B cell (primary cell): ENCODE results near the gene TRPM1. TPM values are rescaled to one million over a fixed set of nuclear protein-coding genes. Genes with fewer than 3 reads are reported as not detected.

Experiments used
- ATAC-seq: fragments of 200-7000 bp; cut with Tn5 transposase; one replicate; pipeline ENCODE4 v1.10.0; 2021; ENCODE audit warnings: low read depth, mild to moderate bottlenecking, moderate number of reproducible peaks, moderate library complexity
- CTCF ChIA-PET: fragments of 350-600 bp; sonication (Branson Sonifier 250); formaldehyde crosslinking; loops from one replicate; lab custom pipeline; 2021; ENCODE audit warnings: antibody characterized with exemption, inconsistent platforms; lab: Charles Lee
- POLR2A ChIA-PET: fragments of 350-600 bp; sonication (Branson Sonifier 250); formaldehyde crosslinking; loops from one replicate; lab custom pipeline; 2021; ENCODE audit warnings: antibody characterized with exemption; lab: Charles Lee
- DNase-seq: peaks from one replicate; pipeline ENCODE4 v3.0.0; 2013
- H2AFZ ChIP-seq: 2 replicates; pipeline ENCODE4 v1.6.1; 2012; ENCODE audit warnings: mild to moderate bottlenecking, low read depth, low read length; ENCODE audit not compliant: insufficient read depth, poor library complexity, severe bottlenecking
- H3K27ac ChIP-seq, 2 donors: 1 replicate in 1 of 2; 2 replicates in 1 of 2; pipeline ENCODE4 v1.5.1; 2012 to 2013; ENCODE audit warnings: low read length in 2 of 2, mild to moderate bottlenecking in 2 of 2, moderate library complexity in 1 of 2
- H3K27me3 ChIP-seq, 4 experiments: fragments of 200-600 bp in 1 of 4; sonication (generic) in 1 of 4; replicated peaks in 1 of 4; 1 replicate in 2 of 4; 2 replicates in 2 of 4; pipeline versions ENCODE4 v1.6.1 to v1.7.0; 2013 to 2016; ENCODE audit warnings: low read length in 3 of 4, mild to moderate bottlenecking in 2 of 4, mixed read lengths in 1 of 4, moderate library complexity in 1 of 4; ENCODE audit not compliant: insufficient read depth in 4 of 4, control insufficient read depth in 3 of 4; ENCODE audit errors: control extremely low read depth in 1 of 4
- H3K36me3 ChIP-seq, 2 experiments: replicated peaks in 1 of 2; 1 replicate in 1 of 2; 2 replicates in 1 of 2; pipeline versions ENCODE4 v1.6.1 to v1.7.1; 2013; ENCODE audit warnings: low read length in 1 of 2; ENCODE audit not compliant: insufficient read depth in 2 of 2, control insufficient read depth in 1 of 2; ENCODE audit errors: control extremely low read depth in 1 of 2, extremely low read depth in 1 of 2
- H3K4me1 ChIP-seq, 2 donors: fragments of 200-600 bp in 1 of 2; sonication (generic) in 1 of 2; 1 replicate in 1 of 2; 2 replicates in 1 of 2; pipeline versions ENCODE4 v1.5.1 to v1.6.1; 2013 to 2017; ENCODE audit warnings: low read length in 2 of 2; ENCODE audit not compliant: control insufficient read depth in 2 of 2, insufficient read depth in 2 of 2
- H3K4me2 ChIP-seq: replicated peaks from 2 replicates; pipeline ENCODE3; 2012; ENCODE audit warnings: mild to moderate bottlenecking, low read depth, low read length; ENCODE audit not compliant: poor library complexity, severe bottlenecking
- H3K4me3 ChIP-seq, 5 experiments: fragments of 200-600 bp in 1 of 5; sonication (generic) in 1 of 5; 1 replicate in 3 of 5; 2 replicates in 2 of 5; pipeline versions ENCODE4 v1.5.1 to v1.7.0; 2011 to 2016; ENCODE audit warnings: low read length in 4 of 5, mild to moderate bottlenecking in 4 of 5, low read depth in 2 of 5, control low read depth in 1 of 5, moderate library complexity in 1 of 5; ENCODE audit not compliant: insufficient read depth in 1 of 5; ENCODE audit errors: control extremely low read depth in 1 of 5, extremely low read depth in 1 of 5
- H3K79me2 ChIP-seq: fragments of 200-600 bp; sonication (generic); one replicate; pipeline ENCODE4 v1.6.0; 2016; ENCODE audit warnings: low read length; ENCODE audit not compliant: control insufficient read depth, insufficient read depth
- H3K9ac ChIP-seq: fragments of 200-600 bp; sonication (generic); 2 replicates; pipeline ENCODE4 v1.6.1; 2017; ENCODE audit warnings: mild to moderate bottlenecking, low read length, moderate library complexity
- H3K9me3 ChIP-seq, 3 donors: one replicate each; pipeline versions ENCODE4 v1.6.1 to v1.7.1; 2013; ENCODE audit warnings: low read length in 2 of 3; ENCODE audit not compliant: control insufficient read depth in 2 of 3, insufficient read depth in 1 of 3; ENCODE audit errors: control extremely low read depth in 1 of 3
- H4K20me1 ChIP-seq: 2 replicates; pipeline ENCODE4 v1.6.0; 2012; ENCODE audit warnings: mild to moderate bottlenecking, low read length; ENCODE audit not compliant: insufficient read depth, control insufficient read depth, poor library complexity, severe bottlenecking
- H3K27ac Mint-ChIP-seq: one replicate; pipeline ENCODE4 v1.8.0; 2021; ENCODE audit warnings: mixed read lengths
- H3K27me3 Mint-ChIP-seq: one replicate; pipeline ENCODE4 v1.8.0; 2021; ENCODE audit warnings: mixed read lengths
- H3K4me1 Mint-ChIP-seq: one replicate; pipeline ENCODE4 v1.8.0; 2021; ENCODE audit warnings: mixed read lengths
- H3K4me3 Mint-ChIP-seq: one replicate; pipeline ENCODE4 v1.8.0; 2021; ENCODE audit warnings: mixed read lengths
- H3K9me3 Mint-ChIP-seq: one replicate; pipeline ENCODE4 v1.8.0; 2022; ENCODE audit warnings: mixed read lengths; ENCODE audit not compliant: insufficient read depth
- CTCF ChIP-seq: fragments of 200-600 bp; IDR thresholded peaks from one replicate; pipeline ENCODE4 v1.8.0; 2022; ENCODE audit warnings: antibody characterized with exemption, mild to moderate bottlenecking
- EZH2 ChIP-seq: IDR thresholded peaks from 2 replicates; pipeline ENCODE4 v1.6.1; 2012; ENCODE audit warnings: borderline replicate concordance, low read depth, mild to moderate bottlenecking, moderate library complexity, low read length; ENCODE audit not compliant: insufficient read depth, poor library complexity, severe bottlenecking
- WGBS: methylation state at CpG from one replicate; pipeline ENCODE4 v1.1.5; 2013; ENCODE audit warnings: missing lambda C conversion rate; ENCODE audit not compliant: insufficient coverage; 5-methylcytosine and 5-hydroxymethylcytosine counted together
- intact Hi-C: fragments of 100-400 bp; cut with micrococcal nuclease; formaldehyde crosslinking; loops from one replicate; pipeline ENCODE4 v1.10.0; 2022
- polyA plus RNA-seq: library from polyadenylated mRNA; depleted of rRNA; stranded (reverse); fragments of >200 nt; gene quantifications from 2 replicates; pipeline ENCODE4 v1.2.3, GENCODE V29; 2012
- total RNA-seq, 2 donors: library from RNA; stranded (reverse); fragments of 120-200 nt in 1 of 2; gene quantifications; 1 replicate in 1 of 2; 2 replicates in 1 of 2; pipeline versions ENCODE4 v1.2.3 to v1.2.4, GENCODE V29; 2013 to 2022

TRPM1 gene
- total and polyA plus RNA-seq, 2 donors (not counting 1 experiment from before 2014, with no cell fraction given) = 0.07 TPM; not detected in 1

GRCh38 chr15:31098491-31098917 lies 3.0 kb downstream of the TRPM1 start:
- Mint-ChIP-seq H3K4me3 (peak overlapping the region; percentile 9), H3K27me3 (no peaks in the 10 kb centered on the region), H3K9me3 (no peaks in the 10 kb centered on the region), H3K4me1 (peaks cover 35% of the 10 kb centered on the region), H3K27ac (peak overlapping the region; percentile 50)
- no peak overlapping the region for H3K9ac ChIP-seq
- POLR2A ChIA-PET = no interaction called here
- H3K27ac ChIP-seq = no peak overlapping the region
- H3K27me3 ChIP-seq = no peaks in the 10 kb centered on the region
- TF ChIP-seq EZH2 (no peak), CTCF (no peak)
- WGBS = 83% methylated on average over 1 of the region's 6 CpGs
- no peak overlapping the region for H2AFZ ChIP-seq
- no peaks in the 10 kb centered on the region for H3K79me2 ChIP-seq
- no peaks in the 10 kb centered on the region for H3K36me3 ChIP-seq
- DNase-seq = no peak
- ATAC-seq = no peak
- H3K4me1 ChIP-seq = peaks cover 16 to 28% of the 10 kb centered on the region in 2 donors
- no peaks in the 10 kb centered on the region for H3K9me3 ChIP-seq
- CTCF ChIA-PET = interaction anchor here (1.5 kb wide), 1 partner anchor 85 kb away, joined by 3 read pairs; no protein-coding TSS in a partner anchor
- no peak overlapping the region for H3K4me2 ChIP-seq
- H4K20me1 ChIP-seq = no peaks in the 10 kb centered on the region
- no peak overlapping the region for H3K4me3 ChIP-seq
- intact Hi-C loops = no loop called here

GRCh38 chr15:31096563-31096962 lies 5.0 kb downstream of the TRPM1 start:
- H3K36me3 ChIP-seq = no peaks in the 10 kb centered on the region
- H3K27me3 Mint-ChIP-seq = no peaks in the 10 kb centered on the region
- H3K79me2 ChIP-seq = no peaks in the 10 kb centered on the region
- intact Hi-C loops = no loop called here
- no peak for ATAC-seq
- no peak overlapping the region for H3K4me3 ChIP-seq
- H3K4me3 Mint-ChIP-seq = no peak overlapping the region
- peaks cover 36% of the 10 kb centered on the region for H3K4me1 Mint-ChIP-seq
- peaks cover 2% of the 10 kb centered on the region for H3K9me3 Mint-ChIP-seq
- H4K20me1 ChIP-seq = no peaks in the 10 kb centered on the region
- CTCF ChIA-PET = interaction anchor here (1.5 to 1.6 kb wide), 2 partner anchors 32 to 123 kb away, joined by 3 to 5 read pairs; no protein-coding TSS in a partner anchor
- H3K4me2 ChIP-seq = no peak overlapping the region
- WGBS = 93% methylated on average over 5 of the region's 5 CpGs
- TF ChIP-seq CTCF (no peak), EZH2 (no peak)
- H3K27ac ChIP-seq = no peak overlapping the region
- DNase-seq = no peak
- H2AFZ ChIP-seq = no peak overlapping the region
- no peaks in the 10 kb centered on the region for H3K9me3 ChIP-seq
- H3K27me3 ChIP-seq = no peaks in the 10 kb centered on the region
- H3K9ac ChIP-seq = no peak overlapping the region
- H3K27ac Mint-ChIP-seq = no peak overlapping the region
- H3K4me1 ChIP-seq = peaks cover 16 to 28% of the 10 kb centered on the region in 2 donors
- POLR2A ChIA-PET = no interaction called here
